ENCODE results near the gene CNDP2.

GRCh38 chr18:74500372-74500771 lies 4.2 kb downstream of the CNDP2 start:
- TF ChIP-seq CTCF (conservative IDR thresholded peaks at IDR 0.05) (no peak), ZFX (IDR thresholded peaks at IDR 0.05) (no peak)

Data from C4-2B (cell line).